Hair follicle dermal papilla cell (primary cell): ENCODE measurements around the gene TAF11L6. TPM values are rescaled to one million over a fixed set of nuclear protein-coding genes. Genes with fewer than 3 reads are reported as not detected.

Source experiments
- small RNA-seq: library from RNA; depleted of rRNA; stranded (forward); fragments of <200 nt; gene quantifications from one replicate; pipeline ENCODE3, GENCODE V24; 2012
- total RNA-seq: library from RNA; depleted of rRNA; stranded (reverse); fragments of >200 nt; gene quantifications from 2 replicates; pipeline ENCODE4 v1.2.3, GENCODE V29; 2012

The TAF11L6 gene
- not detected in 2 replicates for total RNA-seq

DNA sequence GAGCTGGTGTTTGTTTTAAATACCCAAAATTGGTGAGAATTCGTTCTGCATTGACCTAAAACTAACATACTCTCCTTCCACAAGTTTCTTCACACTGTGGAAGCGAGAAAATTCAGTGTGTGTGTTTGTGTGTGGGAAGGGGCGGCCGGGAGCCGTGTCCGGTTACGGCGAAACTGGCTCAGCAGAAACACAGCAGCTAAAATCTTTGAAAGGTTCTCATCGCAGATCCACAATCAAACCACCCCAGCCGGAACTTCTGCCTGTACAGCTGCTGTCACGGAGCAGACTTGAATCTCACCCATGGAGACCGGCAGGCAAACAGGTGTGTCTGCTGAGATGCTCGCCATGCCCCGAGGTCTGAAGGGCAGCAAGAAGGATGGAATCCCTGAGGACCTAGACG lies at the start of gene TAF11L6:
TSS of gene TAF11L6 (plus strand) at position 301 of the 400 bp plus-strand sequence.

DNA sequence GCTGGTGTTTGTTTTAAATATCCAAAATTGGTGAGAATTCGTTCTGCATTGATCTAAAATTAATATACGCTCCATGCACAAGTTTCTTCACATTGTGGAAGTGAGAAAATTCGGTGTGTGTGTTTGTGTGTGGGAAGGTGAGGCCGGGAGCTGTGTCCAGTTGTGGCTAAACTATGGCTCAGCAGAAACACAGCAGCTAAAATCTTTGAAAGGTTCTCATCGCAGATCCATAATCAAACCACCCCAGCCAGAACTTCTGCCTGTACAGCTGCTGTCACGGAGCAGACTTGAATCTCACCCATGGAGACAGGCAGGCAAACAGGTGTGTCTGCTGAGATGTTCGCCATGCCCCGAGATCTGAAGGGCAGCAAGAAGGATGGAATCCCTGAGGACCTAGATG lies 30.5 kb upstream of the TAF11L6 start, which contains the start of gene TAF11L2:
TSS of gene TAF11L2 (plus strand) at position 301 of the 400 bp plus-strand sequence.

GRCh38 chr5:17518067-17518466 lies 10.4 kb upstream of the TAF11L6 start, which contains the start of gene TAF11L3:
TAF11L3 (plus strand) TSS chr5:17518367.

DNA sequence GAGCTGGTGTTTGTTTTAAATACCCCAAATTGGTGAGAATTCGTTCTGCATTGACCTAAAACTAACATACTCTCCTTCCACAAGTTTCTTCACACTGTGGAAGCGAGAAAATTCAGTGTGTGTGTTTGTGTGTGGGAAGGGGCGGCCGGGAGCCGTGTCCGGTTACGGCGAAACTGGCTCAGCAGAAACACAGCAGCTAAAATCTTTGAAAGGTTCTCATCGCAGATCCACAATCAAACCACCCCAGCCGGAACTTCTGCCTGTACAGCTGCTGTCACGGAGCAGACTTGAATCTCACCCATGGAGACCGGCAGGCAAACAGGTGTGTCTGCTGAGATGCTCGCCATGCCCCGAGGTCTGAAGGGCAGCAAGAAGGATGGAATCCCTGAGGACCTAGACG lies 7.0 kb upstream of the TAF11L6 start, which contains the start of gene TAF11L4:
TSS of gene TAF11L4 (plus strand) at position 301 of the 400 bp plus-strand sequence.

GRCh38 chr5:17524935-17525334 lies 3.5 kb upstream of the TAF11L6 start, which contains the start of gene TAF11L5:
TAF11L5 (plus strand) TSS chr5:17525235.

Small RNAs within 50 kb of the gene (small RNA-seq; reads per million reads assigned to genes)
- not detected for gene AC106774.3

Other genes with a start within 250 kb of the TAF11L6 start
- not detected in 2 replicates for gene TAF11L2, start 30.4 kb upstream of the TAF11L6 start, total RNA-seq
- not detected in 2 replicates for gene TAF11L3, start 10.3 kb upstream of the TAF11L6 start, total RNA-seq
- not detected in 2 replicates for gene TAF11L4, start 6.9 kb upstream of the TAF11L6 start, total RNA-seq
- gene TAF11L5, start 3.4 kb upstream of the TAF11L6 start, total RNA-seq, result not detected in 2 replicates
- gene TAF11L7, start 57.1 kb downstream of the TAF11L6 start, total RNA-seq, result not detected in 2 replicates
- not detected in 2 replicates for gene TAF11L8, start 62.3 kb downstream of the TAF11L6 start, total RNA-seq
- gene TAF11L9, start 65.7 kb downstream of the TAF11L6 start, total RNA-seq, result not detected in 2 replicates
- gene TAF11L10, start 69.2 kb downstream of the TAF11L6 start, total RNA-seq, result not detected in 2 replicates
- not detected in 2 replicates for gene TAF11L11, start 75.5 kb downstream of the TAF11L6 start, total RNA-seq
- not detected in 2 replicates for gene TAF11L12, start 81.7 kb downstream of the TAF11L6 start, total RNA-seq
- not detected in 2 replicates for gene TAF11L13, start 103.4 kb downstream of the TAF11L6 start, total RNA-seq
- not detected in 2 replicates for gene TAF11L14, start 105.8 kb downstream of the TAF11L6 start, total RNA-seq